Stimulated activated CD4-positive, alpha-beta T cell treated with anti-CD3 and anti-CD28 coated beads, Interleukin-1b, Interleukin-23, amount 100 ng/mL, for 48 hours (primary cell): Measurements from ENCODE around the gene CD1D.
A peak's percentile ranks its signal among the peaks of the same experiment; 100 is the strongest.
"Not testable (repeated sequence)": the region's sequence is repeated elsewhere in the genome, so short reads cannot be mapped to it uniquely, and the experiment has no call there.

Experiments used
- DNase-seq: peaks from one replicate; pipeline ENCODE4 v3.0.0-alpha.2; 2020

The CD1D gene

GRCh38 chr1:158176849-158177699 is 3.6 kb upstream of the CD1D start:
- not testable (repeated sequence) for DNase-seq

- peak; percentile 10 for DNase-seq
Measured at GRCh38 chr1:158177700-158178450, 2.8 kb upstream of the CD1D start.

DNA sequence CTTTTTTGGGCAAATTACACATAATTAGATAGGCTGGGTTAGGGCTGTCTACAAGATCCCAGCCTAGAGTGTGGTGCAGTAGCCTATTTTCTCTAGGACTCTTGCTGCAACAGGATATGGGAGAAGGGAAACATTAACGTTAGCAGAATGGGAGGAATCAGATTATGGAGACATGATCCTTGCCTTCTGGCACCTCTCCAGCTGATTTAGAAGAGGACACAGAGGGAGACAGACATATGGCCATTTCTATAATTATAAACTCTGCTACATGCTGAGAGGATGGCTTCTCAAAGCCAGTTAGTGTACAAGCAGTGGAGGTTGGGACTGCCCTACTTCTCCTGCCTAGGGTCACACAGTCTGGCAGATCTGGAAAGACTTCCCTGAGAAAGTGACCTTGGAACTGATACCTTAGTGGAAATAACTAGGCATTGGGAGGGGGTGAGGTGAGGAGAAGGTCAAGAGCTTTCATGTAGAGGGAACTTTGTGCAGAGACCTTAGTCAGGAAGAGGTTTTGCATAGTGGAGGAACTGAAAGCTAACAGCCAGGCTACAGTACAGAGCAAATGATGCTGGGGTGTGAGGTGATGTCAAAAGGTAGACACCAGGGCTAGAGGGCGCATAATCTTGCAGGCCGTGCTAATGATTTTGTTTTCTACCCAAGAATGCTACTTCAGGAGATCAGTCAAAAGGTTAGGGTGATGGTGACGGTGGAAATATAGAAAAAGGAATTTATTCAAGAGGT is 1.2 kb upstream of the CD1D start:
- no peak for DNase-seq

GRCh38 chr1:158181577-158181922 is 855 bp downstream of the CD1D start:
- no peak for DNase-seq

DNA sequence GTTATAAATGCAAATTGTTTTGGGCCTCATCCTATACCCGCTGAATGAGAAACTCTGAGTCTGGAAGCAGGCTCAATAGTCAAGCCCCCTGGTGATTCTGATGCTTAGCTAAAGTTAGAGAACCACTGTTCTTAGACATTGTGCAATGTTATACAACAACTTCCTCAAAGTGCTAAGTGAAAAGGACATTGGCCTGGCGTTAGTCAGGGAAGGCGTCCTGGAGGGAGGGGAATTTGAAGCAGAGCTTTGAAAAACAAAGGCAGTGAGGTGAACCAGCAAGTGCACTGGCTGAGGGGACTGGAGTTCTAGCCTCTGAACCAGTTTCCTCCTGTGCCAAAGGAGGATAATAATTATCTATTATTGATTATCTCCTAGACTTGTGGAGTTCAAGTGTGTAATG is 5.1 kb downstream of the CD1D start:
- DNase-seq: no peak

DNA sequence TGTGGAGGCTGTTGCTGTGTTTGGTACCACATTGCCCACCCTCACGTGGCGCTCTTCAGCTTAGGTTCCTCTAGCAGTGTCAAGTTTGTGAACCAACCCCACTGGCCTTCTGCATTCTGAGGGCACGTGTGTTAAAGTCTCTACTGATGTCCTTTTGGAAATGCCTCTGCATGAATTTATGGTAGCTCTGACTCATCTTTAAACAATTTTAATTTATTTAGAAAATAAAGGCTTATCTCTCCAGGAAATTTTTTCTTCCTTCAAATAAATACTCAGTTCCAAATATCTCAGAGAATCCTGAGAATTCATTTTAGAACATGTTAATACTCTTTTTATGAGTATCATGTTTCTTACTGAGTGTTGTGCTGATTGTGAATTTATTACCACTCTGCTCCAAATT is 5.5 kb downstream of the CD1D start:
- no peak for DNase-seq

GRCh38 chr1:158188611-158189010 is 7.9 kb downstream of the CD1D start:
- no peak for DNase-seq

DNA sequence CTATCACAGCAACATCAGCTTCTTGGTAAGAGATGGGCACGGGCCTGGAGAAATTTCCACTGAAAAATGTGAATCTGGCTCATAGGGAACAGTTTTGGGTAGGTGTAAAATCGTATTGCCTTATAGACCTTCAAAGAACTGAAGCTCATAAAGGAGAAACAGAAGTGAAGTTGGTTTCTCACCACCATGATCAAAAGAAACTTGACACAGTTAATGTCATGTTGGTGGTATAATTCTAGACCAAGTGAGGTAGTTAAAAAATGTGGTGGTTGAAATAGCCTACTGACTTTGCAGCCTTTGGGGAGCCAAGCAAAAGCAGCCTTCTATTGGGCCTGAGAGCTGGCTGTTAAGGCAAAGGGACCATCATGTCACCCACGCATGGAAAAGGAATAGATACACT is 8.9 kb downstream of the CD1D start:
- DNase-seq: no peak

DNA sequence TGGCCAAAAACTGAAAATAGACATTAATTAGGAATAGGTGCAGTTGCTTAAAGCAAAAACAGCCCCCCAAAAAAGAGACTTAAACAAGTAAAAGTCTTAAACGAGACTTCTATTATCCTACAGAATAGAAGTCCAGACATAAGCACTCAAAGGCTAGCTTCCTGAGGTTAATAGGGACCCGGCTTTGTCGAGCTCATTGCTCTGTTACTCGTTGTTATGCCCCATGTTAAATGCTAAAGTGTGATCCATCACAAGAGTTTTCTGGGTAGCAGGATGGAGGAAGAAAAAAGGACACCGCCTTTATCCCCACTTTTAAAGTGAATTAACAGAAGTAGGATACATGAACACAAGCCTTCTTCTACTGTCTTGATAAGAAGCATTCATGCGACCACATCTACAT is 10.6 kb downstream of the CD1D start:
- DNase-seq: no peak

- DNase-seq: no peak
Measured at GRCh38 chr1:158196461-158196860, 15.8 kb downstream of the CD1D start.

- no peak for DNase-seq
Measured at GRCh38 chr1:158199849-158200248, 19.2 kb downstream of the CD1D start.

DNA sequence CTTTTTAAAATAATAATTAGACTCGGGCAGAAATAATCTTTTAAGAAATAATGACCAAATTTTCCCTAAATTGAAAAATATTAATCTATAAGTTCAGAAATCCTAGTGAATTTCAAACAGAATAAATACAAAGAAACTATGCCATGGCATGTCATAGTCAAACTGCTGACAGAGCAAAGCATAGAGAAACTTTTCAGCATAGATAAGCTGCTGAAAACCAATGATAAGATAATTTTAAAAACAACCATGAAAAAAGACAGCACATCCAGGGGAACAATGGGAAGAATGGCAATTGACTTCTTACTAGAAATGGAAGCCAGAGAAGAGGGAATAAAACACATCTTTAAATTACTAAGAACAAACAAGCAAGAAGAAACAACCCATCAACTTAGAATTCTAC is 19.8 kb downstream of the CD1D start:
- no peak for DNase-seq

- DNase-seq: no peak
Measured at GRCh38 chr1:158203693-158204457, 23.2 kb downstream of the CD1D start.

DNA sequence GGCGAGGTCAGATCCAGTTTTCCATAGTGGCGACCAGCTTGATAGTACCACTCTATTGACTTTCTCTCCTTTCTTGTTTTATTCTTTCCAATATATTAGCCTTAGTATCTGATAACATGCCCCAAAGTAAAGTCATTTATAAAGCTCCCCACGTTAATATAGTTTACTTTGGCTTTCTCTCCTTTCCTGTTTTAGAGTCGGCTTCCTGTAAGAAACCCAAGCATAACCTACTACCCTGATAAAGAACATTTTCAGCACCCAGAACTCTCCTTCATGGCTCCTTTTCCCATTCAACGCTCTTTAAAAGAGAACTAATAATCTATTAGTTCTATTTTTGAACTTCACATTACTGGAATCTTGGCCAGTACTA is 23.7 kb downstream of the CD1D start:
- no peak for DNase-seq

DNA sequence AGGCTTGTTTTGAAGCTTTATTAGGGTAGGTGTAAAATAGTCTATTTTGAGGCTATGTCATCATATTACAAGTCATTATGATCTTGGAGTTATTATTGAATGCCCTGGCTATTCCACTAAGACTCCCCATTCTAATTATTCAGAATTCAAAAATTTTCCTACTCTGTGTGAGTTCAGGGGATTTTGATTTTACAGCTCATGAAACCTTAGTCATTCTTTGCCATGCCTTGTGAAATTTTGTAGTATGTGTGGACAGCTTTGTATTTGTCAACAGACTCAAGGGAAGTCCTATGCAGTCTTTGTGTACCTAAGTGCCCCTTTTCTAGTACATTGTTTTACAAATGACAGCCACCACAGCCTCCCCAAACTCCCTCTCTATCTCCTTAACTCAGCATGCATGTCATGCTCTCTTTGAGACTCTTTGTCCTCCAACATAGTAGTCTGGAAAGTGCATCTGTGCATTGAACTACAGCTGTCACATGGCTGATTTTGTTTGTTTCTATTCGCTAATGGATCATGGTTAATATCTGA is 28.0 kb downstream of the CD1D start:
- DNase-seq: no peak

- DNase-seq: no peak
Measured at GRCh38 chr1:158212320-158212719, 31.6 kb downstream of the CD1D start.

DNA sequence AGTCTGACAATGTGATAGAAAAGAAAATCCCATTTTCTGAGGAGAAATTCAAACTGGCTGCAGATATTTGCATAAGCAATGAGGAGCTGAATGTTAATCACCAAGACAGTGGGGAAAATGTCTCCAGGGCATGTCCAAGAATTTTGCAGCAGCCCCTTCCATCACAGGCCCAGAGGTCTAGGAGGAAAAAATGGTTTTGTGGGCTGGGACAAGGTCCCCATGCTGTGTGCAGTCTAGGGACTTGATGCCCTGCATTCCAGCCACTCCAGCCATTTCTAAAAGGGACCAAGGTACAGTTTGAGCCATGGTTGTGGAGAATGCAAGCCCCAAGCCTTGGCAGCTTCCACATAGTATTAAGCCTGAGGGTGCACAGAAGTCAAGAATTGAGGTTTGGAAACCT is 42.8 kb downstream of the CD1D start:
- DNase-seq: not testable (repeated sequence)

DNA sequence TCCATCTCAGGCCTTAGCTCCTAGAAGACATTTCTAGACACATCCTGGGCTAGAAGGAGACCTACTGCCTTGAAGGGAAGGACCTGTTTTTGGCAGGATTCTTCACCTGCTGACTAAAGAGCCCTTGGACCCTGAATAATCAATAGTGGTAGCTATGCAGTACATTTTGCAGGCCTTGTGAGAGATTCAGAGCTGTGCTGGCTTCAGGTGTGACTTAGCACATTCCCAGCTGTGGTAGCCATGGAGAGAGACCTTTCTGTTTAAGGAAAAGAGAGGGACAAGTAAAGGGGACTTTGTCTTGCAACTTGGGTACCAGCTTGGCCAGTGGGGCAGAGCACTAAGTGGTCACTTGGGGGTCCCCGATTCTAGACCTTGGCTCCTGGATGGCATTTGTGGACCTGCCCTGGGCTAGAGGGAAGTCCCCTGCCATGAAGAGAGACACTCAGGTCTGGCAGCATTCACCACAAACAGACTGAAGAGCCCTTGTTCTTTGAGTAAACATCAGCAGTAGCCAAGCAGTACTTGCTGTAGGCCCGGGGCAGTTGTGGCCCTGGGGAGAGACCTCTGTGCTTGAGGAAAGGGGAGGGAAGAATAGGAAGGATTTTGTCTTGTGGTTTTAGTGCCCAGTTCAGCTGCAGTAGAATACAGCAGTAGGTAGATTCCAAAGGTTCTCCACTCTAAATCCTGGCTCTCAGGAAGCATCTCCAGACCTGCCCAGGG is 47.4 kb downstream of the CD1D start:
- no peak for DNase-seq
